Neural cell (in vitro differentiated cells): ENCODE data around the gene CTXN2.

Source experiments
- EZH2 ChIP-seq: fragments of 200-600, 300-800 bp; shearing (Covaris generic), sonication (generic); IDR thresholded peaks from 2 replicates; pipeline ENCODE4 v1.6.1; 2014; ENCODE audit warnings: antibody characterized with exemption, low read length, borderline replicate concordance, mild to moderate bottlenecking; ENCODE audit not compliant: insufficient read depth, poor library complexity, severe bottlenecking
- MXI1 ChIP-seq: fragments of 450-650 bp; conservative IDR thresholded peaks from 2 replicates; pipeline ENCODE4 v1.6.1; 2014; ENCODE audit warnings: antibody characterized with exemption, mild to moderate bottlenecking; ENCODE audit not compliant: poor library complexity, severe bottlenecking
- POLR2AphosphoS5 ChIP-seq: IDR thresholded peaks from 2 replicates; pipeline ENCODE4 v1.6.1; 2012
- RAD21 ChIP-seq: fragments of 450-650 bp; conservative IDR thresholded peaks from 2 replicates; pipeline ENCODE4 v1.6.1; 2014; ENCODE audit warnings: antibody characterized with exemption, mild to moderate bottlenecking, moderate library complexity
- SMC3 ChIP-seq: fragments of 450-650 bp; conservative IDR thresholded peaks from 2 replicates; pipeline ENCODE4 v1.6.1; 2014; ENCODE audit warnings: antibody characterized with exemption, mild to moderate bottlenecking, moderate library complexity; ENCODE audit not compliant: poor library complexity
- TAF1 ChIP-seq: IDR thresholded peaks from 2 replicates; pipeline ENCODE4 v1.6.1; 2012; ENCODE audit warnings: low read depth
- TF ChIP-seq, protein P1 (sequence below): fragments of 450-650 bp; IDR thresholded peaks from 2 replicates; pipeline ENCODE4 v1.5.1; 2014; ENCODE audit warnings: antibody characterized with exemption, mild to moderate bottlenecking, moderate library complexity; ENCODE audit not compliant: poor library complexity, severe bottlenecking

DNA sequence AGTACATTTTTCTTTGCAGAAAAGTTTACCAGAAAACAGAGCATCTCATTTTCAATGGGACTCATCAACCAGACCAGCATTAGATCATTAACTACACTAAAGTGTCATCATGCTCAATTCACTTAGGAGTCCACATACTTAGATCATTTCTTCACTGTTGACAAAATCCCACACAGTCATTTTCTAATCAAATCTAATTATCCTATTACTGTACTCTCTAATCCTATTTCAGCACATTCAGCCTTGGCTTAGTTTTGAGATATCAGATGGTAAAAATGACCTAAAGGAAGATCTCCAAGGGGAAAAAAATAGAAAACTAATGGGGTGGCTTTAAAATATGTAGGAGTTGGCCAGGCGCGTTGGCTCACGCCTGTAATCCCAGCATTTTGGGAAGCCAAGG, 5.2 kb upstream of the CTXN2 start:
- TF ChIP-seq, protein P1, sequence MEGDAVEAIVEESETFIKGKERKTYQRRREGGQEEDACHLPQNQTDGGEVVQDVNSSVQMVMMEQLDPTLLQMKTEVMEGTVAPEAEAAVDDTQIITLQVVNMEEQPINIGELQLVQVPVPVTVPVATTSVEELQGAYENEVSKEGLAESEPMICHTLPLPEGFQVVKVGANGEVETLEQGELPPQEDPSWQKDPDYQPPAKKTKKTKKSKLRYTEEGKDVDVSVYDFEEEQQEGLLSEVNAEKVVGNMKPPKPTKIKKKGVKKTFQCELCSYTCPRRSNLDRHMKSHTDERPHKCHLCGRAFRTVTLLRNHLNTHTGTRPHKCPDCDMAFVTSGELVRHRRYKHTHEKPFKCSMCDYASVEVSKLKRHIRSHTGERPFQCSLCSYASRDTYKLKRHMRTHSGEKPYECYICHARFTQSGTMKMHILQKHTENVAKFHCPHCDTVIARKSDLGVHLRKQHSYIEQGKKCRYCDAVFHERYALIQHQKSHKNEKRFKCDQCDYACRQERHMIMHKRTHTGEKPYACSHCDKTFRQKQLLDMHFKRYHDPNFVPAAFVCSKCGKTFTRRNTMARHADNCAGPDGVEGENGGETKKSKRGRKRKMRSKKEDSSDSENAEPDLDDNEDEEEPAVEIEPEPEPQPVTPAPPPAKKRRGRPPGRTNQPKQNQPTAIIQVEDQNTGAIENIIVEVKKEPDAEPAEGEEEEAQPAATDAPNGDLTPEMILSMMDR: no peak
- no peak for TF ChIP-seq SMC3
- no peak for TF ChIP-seq RAD21
- TF ChIP-seq POLR2AphosphoS5: no peak
- no peak for TF ChIP-seq TAF1
- TF ChIP-seq EZH2: no peak
- no peak for TF ChIP-seq MXI1
